Measurements from ENCODE around the gene TBC1D9.

GRCh38 chr4:140777894-140778293, 21.7 kb upstream of the TBC1D9 start:
- no peak for TF ChIP-seq CTCF (IDR thresholded peaks at IDR 0.05 in 2 of 3, conservative IDR thresholded peaks at IDR 0.05 in 1 of 3; ENCODE audit: borderline replicate concordance in 1 of 3, insufficient read depth in 1 of 3, low read depth in 2 of 3, low read length in 2 of 3)
- no peak for TF ChIP-seq REST (IDR thresholded peaks at IDR 0.05; ENCODE audit: low read depth)
- TF ChIP-seq EZH2phosphoT487 (IDR thresholded peaks at IDR 0.05; ENCODE audit: borderline replicate concordance), result no peak
- no peak for TF ChIP-seq SRF (IDR thresholded peaks at IDR 0.05; ENCODE audit: low read depth)
- TF ChIP-seq MAX (IDR thresholded peaks at IDR 0.05), result no peak
- no peak for TF ChIP-seq POLR2A (IDR thresholded peaks at IDR 0.05; ENCODE audit: borderline replicate concordance, extremely low read depth, insufficient read depth, insufficient read length)
- no peak for TF ChIP-seq ATF3 (IDR thresholded peaks at IDR 0.05)
